Stimulated activated CD8-positive, alpha-beta memory T cell treated with anti-CD3 and anti-CD28 coated beads, Interleukin-4, amount 100 ng/mL, for 4 hours (primary cell): ENCODE results near the gene EML6.

Experiments
- DNase-seq, 2 donors: peaks; one replicate each; pipeline ENCODE4 v3.0.0-alpha.2; 2020; ENCODE audit warnings: low read depth in 2 of 2, low spot score in 1 of 2

Gene EML6

DNA sequence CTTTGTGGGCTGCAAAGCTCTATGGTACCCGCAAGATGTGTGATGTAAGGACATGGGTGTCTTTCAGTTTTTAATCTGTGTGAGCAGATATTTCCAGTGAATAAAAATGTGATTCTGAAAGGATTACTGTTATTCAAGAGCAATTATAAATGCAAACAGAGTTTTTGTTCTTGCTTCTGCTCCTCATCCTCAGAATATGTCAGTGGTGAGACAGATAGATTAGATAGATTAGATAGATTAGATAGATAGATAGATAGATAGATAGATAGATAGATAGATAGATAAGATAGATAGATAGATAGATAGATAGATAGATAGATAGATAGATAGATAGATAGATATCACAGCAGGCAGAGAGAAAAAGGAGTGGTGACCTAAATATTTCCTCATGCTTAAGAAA is 184.2 kb downstream of the EML6 start:
- no peak for DNase-seq

GRCh38 chr2:54908591-54908990 is 185.1 kb downstream of the EML6 start:
- DNase-seq = no peak

DNA sequence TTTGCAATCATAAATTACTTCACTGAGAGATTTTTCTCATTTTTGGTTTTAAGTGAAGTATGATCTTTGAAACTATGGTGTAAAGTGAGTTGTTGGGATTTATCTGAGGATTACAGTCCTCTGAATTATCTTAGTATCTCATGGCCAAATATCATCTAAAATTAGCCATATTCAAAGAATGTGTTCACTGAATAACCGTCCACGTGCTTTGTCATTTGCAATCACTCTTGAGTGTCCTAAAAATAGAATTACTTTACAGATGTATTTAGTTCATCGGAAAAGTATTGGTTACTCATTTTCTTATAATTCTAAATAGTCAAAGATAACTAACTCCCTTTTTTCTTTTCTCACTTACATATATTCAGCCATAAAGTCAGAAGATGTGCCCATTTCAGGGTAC is 185.5 kb downstream of the EML6 start:
- no peak for DNase-seq

DNA sequence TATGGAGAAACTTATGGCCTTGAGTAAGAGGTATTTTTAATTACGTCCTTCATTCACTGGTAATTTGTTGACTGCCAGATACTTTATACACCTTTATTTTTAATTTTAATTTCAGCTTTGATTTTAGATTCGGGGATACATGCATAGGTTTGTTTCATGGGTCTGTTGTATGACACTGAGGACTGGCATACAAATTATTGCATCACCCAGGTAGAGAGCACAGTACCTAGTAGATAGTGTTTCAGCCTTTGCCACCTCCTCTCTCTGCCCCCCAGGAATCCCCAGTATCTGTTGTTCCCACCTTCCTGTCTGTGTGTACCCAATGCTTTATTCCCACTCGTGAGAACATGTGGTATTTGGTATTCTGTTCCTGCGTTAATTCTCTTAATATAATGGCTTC is 188.8 kb downstream of the EML6 start:
- no peak for DNase-seq

DNA sequence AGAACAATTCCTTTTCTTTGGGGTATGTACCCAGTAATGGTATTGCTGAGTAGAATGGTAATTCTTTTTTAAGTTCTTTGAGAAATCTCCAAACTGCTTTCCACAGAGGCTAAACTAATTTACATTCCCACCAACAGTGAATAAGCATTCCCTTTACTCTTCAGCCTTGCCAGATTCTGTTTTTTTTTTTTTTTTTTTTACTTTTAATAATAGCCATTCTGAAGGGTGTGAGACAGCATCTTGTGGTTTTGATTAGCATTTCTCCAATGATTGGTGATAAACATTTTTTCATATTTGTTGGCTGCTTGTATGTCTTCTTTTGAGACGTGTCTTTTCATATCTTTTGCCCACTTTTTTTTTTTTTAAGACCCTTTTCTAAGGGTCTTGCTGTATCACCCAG is 189.4 kb downstream of the EML6 start:
- no peak for DNase-seq

DNA sequence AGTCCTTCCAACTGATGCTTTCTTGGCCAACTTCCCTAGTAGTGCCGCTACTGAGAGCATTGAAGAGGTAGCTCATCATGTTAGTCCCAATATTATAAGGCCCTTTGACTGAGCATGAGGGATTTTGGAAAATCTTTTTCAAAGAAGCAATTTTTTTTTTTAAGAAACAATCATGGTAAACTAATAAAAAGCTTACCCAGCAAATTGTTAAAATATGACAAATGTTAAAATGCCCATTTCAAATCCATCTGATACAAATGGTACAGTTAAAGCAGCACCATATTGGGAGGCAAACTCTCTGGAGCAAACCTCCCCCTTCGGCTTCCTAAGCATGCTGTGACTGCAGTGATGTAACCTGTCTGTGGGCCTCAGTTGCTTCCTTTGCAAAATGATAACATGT is 191.2 kb downstream of the EML6 start:
- DNase-seq = no peak

DNA sequence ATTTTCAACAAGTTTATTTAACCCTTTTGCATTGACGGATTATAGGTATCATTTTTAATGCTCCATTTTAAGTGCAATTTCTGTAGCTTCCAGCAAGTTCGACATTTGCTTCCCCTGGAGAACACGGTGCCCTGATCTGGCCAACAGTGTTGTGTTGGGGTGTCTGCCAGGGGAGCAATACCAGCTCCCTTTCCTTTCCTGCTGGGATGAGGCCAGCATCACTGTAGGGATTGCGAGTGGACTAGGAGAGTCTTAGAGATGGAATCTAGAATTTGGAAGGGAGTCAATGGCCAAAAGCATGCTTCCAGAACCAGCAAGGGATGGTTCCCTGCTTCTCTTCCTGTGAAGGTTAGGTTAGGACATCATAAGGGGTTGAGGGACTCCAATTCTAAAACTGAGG is 191.6 kb downstream of the EML6 start:
- DNase-seq = no peak

DNA sequence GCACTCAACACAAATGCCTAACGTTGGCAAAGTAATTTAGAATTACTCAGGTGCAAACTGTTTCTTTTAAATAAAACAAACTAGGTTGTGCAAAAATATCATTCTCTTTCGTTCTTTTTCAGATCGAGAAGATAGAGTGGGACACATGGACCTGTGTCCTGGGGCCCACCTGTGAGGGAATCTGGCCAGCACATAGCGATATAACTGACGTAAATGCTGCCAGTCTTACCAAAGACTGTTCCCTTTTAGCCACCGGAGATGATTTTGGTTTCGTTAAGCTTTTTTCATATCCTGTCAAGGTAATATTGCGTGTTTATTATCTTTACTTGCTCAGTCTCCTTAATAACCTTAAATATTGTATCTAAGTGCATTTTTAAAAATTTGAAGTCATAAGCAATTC is 193.2 kb downstream of the EML6 start:
- no peak for DNase-seq

- DNase-seq = no peak
These were observed 195.3 kb downstream of the EML6 start for GRCh38 chr2:54918647-54919280.

DNA sequence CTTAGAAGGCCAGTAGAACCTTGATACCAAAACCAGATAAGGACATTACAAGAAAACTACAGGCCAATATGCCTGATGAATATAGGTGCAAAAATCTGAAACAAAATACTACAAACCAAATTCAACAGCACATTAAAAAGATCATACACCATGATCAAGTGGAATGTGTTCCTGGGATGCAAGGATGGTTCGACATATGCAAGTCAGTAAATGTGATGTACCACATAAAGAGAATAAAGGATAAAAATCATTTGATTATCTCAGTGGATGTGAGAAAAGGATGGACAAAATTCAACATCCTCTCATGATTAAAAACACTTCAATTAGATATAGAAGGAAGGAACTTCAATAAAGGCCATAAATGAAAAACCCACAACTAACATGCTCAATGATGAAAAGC is 197.2 kb downstream of the EML6 start:
- DNase-seq = no peak

DNA sequence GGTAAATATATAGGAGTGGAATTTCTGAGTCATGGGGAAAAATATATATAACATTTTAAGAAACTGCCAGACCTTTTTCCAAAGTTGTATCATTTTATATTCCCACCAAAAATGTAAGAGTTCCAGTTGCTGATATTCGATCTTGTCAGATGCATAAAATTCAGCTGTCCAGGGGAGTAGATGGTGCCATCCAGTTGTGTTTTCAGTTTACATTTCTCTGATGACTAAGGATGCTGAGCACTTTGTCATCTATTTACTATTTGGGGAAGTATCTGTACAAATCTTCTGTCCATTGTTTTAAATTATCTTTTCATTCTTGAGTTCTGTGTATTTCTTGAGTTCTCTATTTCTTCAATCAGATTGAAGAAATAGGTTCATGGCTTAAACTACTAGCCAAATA is 200.7 kb downstream of the EML6 start:
- DNase-seq = no peak

DNA sequence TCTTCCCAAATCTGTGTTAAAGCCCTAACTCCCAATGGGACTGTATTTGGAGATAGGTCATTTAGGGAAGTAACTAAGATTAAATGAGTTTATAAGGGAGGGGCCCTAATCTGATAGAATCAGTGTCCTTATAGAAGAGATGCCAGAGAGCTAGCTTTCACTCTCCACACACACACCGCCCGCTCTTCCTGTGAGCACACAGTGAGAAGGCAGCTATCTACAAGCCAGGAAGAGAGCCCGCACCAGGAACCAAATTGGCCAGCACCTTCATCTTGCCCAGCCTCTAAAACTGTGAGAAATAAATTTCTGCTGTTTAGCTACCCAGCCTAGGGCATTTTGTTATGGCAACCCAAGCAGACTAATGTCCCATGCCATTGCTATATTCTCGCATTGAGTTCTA is 201.6 kb downstream of the EML6 start:
- DNase-seq = no peak

- no peak for DNase-seq
These were observed 203.8 kb downstream of the EML6 start for GRCh38 chr2:54927085-54927750.

- DNase-seq = no peak
These were observed 204.5 kb downstream of the EML6 start for GRCh38 chr2:54927751-54928615.

DNA sequence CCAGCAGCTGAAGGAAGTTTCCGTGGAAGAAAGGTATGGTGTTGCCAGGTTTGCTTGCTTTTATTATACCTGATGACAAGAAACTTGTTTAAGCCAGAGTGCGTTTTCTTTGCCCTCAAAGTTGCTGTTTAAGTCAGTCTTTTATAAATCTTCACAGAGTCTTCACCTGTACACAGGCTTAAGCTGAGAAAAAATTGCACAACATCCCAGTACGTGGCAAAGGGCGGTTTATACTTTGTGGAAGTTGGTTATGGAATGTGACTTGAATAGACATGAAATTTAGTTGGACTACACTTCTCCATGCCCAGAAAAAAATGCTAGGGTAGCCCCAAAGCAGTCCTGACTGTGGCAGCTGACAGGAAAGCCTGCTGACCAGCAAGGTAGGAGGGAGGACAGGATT is 205.3 kb downstream of the EML6 start:
- DNase-seq = no peak

DNA sequence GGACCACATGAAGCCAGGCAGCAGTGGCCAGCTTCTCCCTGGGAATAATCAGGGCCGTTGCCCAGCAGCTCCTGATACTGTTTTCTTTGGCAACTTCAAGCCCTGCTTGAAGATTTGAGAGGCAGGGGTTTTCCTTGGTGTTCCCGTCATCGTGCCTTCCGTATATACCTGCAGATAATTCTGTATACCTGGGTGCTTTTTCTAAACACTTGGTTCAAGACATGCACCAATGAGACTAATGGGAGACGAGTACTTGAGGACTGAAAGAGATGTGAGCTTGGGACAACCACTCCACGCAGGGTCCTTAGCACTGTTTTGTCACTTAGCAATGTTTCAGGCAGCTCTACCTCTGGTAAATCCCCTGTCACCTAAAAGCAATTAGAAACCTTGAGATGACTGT is 208.0 kb downstream of the EML6 start:
- no peak for DNase-seq

DNA sequence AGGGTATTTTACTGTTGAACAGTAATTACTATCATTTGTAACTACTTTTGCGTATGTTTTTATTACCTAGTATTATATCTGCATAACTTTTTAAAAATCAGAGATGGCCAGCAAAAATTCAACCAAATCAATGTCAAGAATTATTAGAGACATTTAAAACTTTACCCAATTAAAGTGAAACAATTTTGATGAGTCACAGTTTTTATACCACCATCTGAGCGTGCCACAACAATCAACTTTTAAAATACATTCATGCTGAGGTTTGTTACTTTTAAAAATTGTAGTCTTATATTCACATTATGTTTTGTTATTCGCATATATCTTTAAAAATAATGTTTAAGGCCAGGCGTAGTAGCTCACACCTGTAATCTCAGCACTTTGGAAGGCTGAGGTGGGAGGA is 211.9 kb downstream of the EML6 start:
- no peak for DNase-seq

- no peak for DNase-seq
These were observed 213.3 kb downstream of the EML6 start for GRCh38 chr2:54936766-54937165.

GRCh38 chr2:54939446-54940118 is 216.1 kb downstream of the EML6 start:
- DNase-seq = no peak

DNA sequence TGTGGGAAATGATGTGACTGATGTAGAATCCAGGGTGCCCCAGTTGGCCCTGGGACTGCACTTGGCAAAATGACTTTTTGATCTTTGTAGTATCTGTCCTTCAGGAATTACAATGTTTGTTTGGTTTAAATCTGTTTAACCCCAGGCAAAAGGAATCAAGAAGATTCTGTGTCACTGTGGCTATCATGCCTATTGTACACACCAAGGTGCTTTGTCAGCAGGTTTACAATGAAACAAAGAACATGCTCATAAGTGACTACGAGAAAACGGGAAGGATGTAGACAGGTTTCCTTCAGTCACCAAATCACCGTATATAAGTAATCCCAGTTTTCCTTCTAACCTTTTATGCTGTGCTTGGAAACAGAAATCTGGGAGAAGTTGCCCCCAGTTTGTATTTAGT is 217.3 kb downstream of the EML6 start:
- no peak for DNase-seq

DNA sequence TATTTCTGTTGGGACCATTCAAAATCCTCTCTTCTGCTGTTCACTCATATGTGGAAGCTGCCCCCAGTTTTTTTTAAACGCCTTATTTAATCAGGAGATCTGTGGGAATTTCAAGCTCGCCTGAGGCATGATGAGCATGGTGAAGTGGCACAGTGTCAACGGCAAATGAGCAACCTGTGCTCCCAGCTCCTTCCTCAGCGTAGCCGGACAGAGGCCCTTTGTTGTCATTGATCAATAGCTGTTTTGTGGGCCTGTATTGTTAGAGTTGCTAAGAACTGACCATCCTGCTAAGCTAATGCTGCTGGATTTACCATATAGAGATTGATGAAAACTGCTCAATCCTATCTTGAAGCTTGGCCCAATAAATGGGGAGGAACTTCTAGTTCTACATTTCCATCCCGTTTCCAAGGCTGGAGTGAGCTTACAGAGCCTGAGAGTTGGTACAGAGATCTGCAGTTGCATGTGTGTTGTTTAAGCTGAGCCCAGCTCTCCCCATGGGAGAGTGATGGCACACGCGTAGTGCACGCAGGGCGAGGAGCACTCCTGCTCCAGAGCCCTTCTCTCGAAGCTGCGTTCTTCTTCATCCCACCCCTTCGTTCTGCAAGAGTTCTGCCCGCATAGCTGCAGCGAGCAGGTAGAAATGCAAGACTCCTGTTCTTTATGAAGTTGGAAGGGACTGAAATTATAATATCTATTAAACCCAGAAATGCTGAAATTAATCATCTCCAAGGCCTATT is 218.0 kb downstream of the EML6 start:
- no peak for DNase-seq
